Stimulated activated effector memory CD8-positive, alpha-beta T cell treated with anti-CD3 and anti-CD28 coated beads, Interleukin-12 subunit alpha, Interleukin-12 subunit beta, amount 100 ng/mL, for 72 hours (primary cell): Measurements from ENCODE around the gene SMARCA4.

ENCODE experiments used
- ATAC-seq: fragments of 150-1000 bp; cut with Tn5 transposase; 2 replicates; pipeline ENCODE4 v1.10.0; 2021
- DNase-seq, 2 donors: peaks; one replicate each; pipeline ENCODE4 v3.0.0; 2021 to 2022; ENCODE audit warnings: low spot score in 2 of 2
- H3K27ac Mint-ChIP-seq: one replicate; pipeline ENCODE4 v1.8.0; 2022; ENCODE audit warnings: mild to moderate bottlenecking, mixed read lengths
- H3K36me3 Mint-ChIP-seq: one replicate; pipeline ENCODE4 v1.8.0; 2022; ENCODE audit warnings: mild to moderate bottlenecking, mixed read lengths
- H3K4me1 Mint-ChIP-seq: one replicate; pipeline ENCODE4 v1.8.0; 2022; ENCODE audit warnings: mixed read lengths
- H3K4me3 Mint-ChIP-seq: one replicate; pipeline ENCODE4 v1.8.0; 2022; ENCODE audit warnings: mild to moderate bottlenecking, mixed read lengths
- H3K9me3 Mint-ChIP-seq: one replicate; pipeline ENCODE4 v1.8.0; 2022; ENCODE audit warnings: mixed read lengths

The SMARCA4 gene

DNA sequence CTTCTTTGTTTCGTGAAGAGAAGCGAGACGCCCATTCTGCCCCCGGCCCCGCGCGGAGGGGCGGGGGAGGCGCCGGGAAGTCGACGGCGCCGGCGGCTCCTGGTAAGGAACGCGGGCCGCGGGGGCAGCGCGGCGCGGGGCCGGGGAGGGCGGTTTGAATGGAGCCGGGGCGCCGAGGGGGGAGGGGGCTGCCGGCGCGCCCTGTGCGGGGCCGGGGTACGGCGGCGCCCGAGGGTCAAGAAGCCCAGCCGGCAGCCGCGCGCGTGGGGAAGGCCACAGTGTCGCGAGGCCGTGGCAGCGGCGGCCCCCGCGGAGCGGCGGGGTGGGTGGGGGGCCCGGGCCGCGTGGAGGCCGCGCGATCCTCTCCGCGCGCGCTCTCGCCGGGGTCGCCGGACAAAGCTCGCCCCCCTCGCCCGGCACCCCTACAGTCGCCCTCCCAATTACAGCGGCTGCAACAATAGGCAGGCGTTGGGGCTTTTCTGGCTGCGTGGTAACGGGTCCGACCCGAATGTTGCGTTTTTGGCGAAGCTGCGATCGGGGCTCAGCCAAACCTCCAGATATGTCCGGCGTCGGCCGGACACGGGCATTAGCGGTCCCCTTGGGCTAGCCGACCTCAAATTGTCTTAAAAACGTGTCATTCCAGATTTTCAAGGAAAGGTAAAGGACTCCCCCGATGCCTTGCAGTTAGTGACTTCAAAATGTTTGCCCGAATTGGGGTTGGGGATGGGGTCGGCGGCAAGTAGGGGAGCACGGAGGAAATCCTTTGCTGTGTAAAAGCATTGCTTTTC lies 437 bp downstream of the SMARCA4 start:
- ATAC-seq (peak; percentile 51), DNase-seq (peak; percentile 8 to 72)
- Mint-ChIP-seq H3K4me3 (peak overlapping the region; percentile 84), H3K9me3 (no peaks in the 10 kb centered on the region), H3K27ac (peak overlapping the region; percentile 75), H3K36me3 (peaks cover 28% of the 10 kb centered on the region), H3K4me1 (peaks cover 49% of the 10 kb centered on the region)

DNA sequence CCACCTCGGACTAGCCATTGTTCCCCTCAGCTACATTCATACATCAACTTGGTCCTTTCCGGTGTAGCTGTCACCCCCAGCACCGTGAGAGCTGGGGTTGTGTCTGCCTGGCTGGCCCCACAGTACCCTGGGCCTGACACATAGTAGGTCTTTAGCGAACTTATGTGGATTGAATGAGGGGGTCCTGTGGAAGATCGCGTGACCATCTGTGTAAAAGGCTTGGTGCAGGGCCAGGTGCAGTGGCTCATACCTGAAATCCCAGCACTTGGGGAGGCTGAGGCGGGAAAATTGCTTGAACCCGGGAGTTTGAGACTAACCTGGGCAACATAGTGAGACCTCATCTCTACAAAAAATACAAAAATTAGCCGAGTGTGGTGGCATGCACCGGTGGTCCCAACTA lies 2.0 kb downstream of the SMARCA4 start:
- Mint-ChIP-seq H3K9me3 (no peaks in the 10 kb centered on the region), H3K4me3 (peak overlapping the region; percentile 84), H3K4me1 (peaks cover 49% of the 10 kb centered on the region), H3K36me3 (peaks cover 28% of the 10 kb centered on the region), H3K27ac (peak overlapping the region; percentile 82)
- ATAC-seq = no peak
- peak in 1 of 2 donors; percentile 56 for DNase-seq

DNA sequence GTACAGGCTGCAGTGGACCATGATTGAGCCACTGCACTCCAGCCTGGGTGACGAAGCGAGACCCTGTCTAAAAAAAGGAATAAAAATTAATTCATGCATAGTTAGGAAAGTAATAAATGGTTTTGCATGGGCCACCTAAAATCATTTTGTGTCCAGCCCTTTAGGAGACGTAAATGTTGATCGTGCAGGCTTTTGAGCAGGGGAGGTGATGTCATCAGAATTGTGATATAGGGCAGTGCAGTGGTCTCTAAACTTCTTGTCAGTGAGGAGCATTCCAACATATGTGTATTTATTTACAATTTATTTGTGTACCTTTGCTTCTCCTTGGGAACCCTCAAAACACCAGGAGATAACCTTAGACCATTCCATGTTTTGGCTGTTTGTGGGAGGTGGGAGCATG lies 3.0 kb downstream of the SMARCA4 start:
- DNase-seq (no peak), ATAC-seq (no peak)
- H3K36me3 Mint-ChIP-seq = peaks cover 28% of the 10 kb centered on the region
- H3K4me1 Mint-ChIP-seq = peaks cover 58% of the 10 kb centered on the region
- no peaks in the 10 kb centered on the region for H3K9me3 Mint-ChIP-seq
- peak overlapping the region; percentile 82 for H3K27ac Mint-ChIP-seq
- H3K4me3 Mint-ChIP-seq = peak overlapping the region; percentile 84

DNA sequence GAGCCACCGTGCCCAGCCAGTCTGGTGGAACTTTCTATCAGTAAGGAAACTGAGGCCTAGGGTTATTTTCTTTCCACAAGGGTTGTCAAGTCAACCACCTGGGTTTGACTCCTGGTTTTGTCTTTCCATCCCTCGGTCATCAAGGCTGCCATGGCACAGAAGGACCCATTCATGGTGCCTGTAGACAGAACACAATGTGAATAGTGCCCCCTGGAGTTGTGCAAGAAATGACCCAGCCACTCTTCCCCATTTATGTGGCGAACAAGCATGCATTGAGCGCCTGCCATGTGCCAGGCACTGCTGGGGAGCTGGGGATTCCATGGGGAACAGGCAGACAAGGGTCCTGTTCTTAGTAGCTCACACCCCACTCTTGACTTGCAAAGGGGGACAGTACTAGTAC lies 4.1 kb downstream of the SMARCA4 start:
- H3K9me3 Mint-ChIP-seq = no peaks in the 10 kb centered on the region
- DNase-seq (no peak), ATAC-seq (no peak)
- no peak overlapping the region for H3K27ac Mint-ChIP-seq
- H3K4me3 Mint-ChIP-seq = no peak overlapping the region
- peaks cover 28% of the 10 kb centered on the region for H3K36me3 Mint-ChIP-seq
- peaks cover 59% of the 10 kb centered on the region for H3K4me1 Mint-ChIP-seq

DNA sequence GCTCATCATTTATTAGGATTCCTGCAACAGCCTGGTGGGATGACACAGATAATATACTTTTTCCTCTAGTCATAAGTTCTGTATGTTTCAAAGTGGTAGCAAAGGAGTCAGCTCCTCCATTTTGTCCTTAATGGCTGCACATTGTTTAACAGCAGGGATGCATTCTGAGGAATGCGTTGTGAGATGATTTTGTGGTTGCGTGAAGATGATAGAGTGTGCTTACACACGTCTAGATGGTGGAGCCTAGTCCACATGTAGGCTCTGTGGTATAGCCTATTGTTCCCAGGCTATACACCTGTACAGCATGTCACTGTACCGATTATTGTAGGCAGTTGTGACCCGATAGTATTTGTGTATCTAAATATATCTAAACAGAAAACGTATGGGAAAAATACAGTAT lies 4.6 kb downstream of the SMARCA4 start:
- DNase-seq = no peak
- Mint-ChIP-seq H3K36me3 (peaks cover 25% of the 10 kb centered on the region), H3K27ac (no peak overlapping the region), H3K9me3 (no peaks in the 10 kb centered on the region), H3K4me3 (no peak overlapping the region), H3K4me1 (peaks cover 59% of the 10 kb centered on the region)
- ATAC-seq = no peak

DNA sequence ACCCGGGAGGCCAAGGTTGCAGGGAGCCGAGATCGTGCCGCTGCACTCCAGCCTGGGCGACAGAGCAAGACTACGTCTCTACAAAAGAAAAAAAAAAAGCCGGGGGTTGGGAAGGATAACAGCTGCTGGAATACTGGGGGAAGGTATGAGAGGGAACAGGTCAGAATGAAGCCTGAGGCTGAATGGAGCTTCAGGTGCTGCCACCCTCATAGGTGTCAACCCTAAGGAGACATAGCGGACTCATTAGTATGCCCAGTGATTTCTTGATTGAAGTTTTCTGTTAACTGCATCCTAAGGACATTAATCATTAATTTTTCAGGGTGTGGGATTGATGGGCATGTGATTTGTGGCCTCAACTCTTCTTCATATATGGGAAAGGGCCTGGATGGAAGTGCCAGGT lies 6.0 kb downstream of the SMARCA4 start:
- H3K36me3 Mint-ChIP-seq = peaks cover 16% of the 10 kb centered on the region
- H3K27ac Mint-ChIP-seq = no peak overlapping the region
- no peak for ATAC-seq

DNA sequence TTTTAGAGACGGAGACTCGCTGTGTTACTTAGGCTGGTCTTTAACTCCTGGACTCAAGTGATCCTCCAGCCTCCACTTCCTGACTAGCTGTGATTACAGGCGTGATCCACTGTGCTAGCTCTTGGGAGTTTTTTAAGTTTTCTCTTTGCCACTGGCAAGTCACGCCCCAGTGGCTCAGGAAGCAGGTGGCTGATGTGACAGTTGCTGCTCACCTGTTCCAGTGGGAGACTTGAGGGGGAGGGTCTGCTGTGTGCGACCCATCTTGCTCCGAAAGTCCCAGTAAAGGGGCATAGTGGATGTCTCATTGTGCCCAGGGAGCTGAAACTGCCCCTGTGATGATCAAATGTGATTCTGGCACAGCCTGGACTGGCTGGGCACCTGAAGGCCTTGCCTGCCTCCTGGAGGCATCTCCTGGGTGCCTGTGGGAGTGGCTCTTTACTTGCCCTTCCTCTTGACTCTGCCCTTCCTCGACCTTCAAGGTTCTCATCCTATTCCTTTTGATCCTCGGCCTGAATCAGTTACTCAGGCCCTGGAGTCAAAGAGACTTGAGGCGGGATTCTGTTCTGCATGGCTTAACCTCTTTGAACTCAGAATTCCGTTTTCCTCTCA lies 7.8 kb downstream of the SMARCA4 start:
- DNase-seq = no peak
- H3K36me3 Mint-ChIP-seq = no peaks in the 10 kb centered on the region
- H3K9me3 Mint-ChIP-seq = no peaks in the 10 kb centered on the region
- H3K27ac Mint-ChIP-seq = no peak overlapping the region
- peaks cover 41% of the 10 kb centered on the region for H3K4me1 Mint-ChIP-seq
- no peak overlapping the region for H3K4me3 Mint-ChIP-seq
- ATAC-seq = no peak

More for the DNA sequence above, 6.0 kb downstream of the SMARCA4 start:
- no peak overlapping the region for H3K4me3 Mint-ChIP-seq
- no peaks in the 10 kb centered on the region for H3K9me3 Mint-ChIP-seq
- no peak for DNase-seq
- H3K4me1 Mint-ChIP-seq = peaks cover 60% of the 10 kb centered on the region

DNA sequence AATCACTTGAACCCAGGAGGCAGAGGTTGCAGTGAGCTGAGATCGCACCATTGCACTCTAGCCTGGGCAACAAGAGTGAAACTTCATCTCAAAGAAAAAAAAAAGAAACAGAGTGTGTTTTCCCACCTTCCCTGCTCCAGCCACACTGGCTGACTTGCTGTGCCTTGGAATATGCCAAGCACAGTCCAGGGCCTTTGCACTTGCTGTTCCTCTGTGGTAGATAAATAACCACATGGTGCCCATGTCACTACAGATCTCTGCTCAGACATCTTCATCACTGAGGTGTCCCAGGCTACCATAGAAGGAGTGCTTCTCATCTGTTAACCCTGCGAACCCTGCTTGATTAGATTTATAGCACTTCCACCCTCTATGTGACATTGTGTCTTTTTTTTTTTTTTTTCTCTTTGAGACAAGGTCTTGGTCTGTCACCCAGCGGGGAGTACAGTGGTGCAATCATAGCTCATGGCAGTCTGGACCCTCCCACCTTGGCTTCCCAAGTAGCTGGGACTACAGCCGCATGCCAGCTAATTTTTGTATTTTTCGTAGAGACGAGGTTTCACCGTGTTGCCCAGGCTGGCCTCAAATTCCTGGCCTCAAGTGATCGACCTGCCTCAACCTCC lies 10.4 kb downstream of the SMARCA4 start:
- no peak for DNase-seq
- Mint-ChIP-seq H3K4me1 (peaks cover 40% of the 10 kb centered on the region), H3K9me3 (no peaks in the 10 kb centered on the region), H3K4me3 (no peak overlapping the region), H3K36me3 (peaks cover 8% of the 10 kb centered on the region), H3K27ac (peak overlapping the region; percentile 62)
- ATAC-seq = no peak

DNA sequence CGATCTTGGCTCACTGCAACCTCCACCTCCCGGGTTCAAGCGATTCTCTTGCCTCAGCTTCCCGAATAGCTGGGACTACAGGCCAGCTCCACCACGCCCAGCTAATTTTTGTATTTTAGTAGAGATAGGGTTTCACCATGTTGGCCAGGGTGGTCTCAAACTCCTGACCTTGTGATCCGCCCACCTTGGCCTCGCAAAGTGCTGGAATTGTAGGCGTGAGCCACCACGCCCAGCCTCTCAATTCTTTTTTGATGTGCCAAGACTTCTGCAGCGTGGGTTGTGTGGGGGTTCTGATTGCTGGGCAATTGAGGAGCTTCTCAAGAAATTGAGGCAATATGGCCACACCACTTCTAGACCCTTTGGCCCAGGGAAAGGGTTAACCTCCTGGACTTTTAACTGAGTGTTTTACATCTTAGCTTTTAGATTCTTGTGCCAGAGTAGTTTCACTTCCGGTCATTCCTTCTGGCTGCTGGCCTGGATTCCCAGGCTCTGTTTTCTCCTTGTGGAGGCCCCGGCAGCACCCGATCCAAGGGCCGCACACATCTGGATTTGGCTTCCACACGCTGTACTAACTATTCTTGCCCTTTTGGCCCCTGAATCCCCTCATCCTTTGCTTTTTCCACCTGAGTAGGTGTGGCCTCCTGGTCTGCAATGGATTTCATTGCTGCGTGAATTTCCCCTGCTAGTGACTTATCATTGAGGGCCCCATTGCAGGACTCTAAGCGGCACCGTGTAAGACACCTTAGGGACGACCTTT lies 14.7 kb downstream of the SMARCA4 start:
- H3K36me3 Mint-ChIP-seq = peaks cover 8% of the 10 kb centered on the region
- DNase-seq (no peak), ATAC-seq (no peak)
- H3K4me1 Mint-ChIP-seq = peaks cover 31% of the 10 kb centered on the region
- H3K27ac Mint-ChIP-seq = no peak overlapping the region
- H3K4me3 Mint-ChIP-seq = no peak overlapping the region
- no peaks in the 10 kb centered on the region for H3K9me3 Mint-ChIP-seq

DNA sequence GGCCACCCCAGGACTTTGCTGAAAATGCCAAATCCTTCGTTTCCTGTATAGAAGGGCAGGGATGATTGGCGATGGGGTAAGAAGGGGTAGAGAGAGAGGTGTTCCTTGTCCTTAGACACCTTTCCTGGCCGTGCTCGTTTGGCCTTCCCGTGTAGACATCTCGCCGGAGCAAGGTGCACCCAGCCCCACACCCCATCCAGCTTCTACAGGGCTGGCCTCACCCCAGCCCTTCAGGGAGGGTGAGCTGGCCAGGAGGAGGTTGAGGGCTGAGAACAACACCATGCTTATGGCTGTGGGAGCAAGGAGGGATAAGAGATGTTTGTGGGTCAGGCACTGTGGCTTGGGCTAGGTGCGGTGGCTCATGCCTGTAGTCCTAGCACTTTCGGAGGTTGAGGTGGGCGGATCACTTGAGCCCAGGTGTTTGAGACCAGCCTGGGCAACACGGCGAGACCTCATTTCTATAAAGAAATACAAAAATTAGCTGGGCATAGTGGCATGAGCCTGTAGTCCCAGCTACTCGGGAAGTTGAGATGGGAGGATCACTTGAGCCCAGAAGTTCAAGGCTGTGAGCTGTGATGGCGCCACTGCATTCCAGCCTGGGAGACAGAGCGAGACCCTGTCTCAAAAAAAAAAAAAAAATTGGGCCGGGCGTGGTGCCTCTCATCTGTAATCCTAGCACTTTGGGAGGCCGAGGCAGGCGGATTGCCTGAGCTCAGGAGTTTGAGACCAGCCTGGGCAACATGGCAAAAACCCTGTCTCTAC lies 15.5 kb downstream of the SMARCA4 start:
- ATAC-seq (no peak), DNase-seq (no peak)
- no peak overlapping the region for H3K4me3 Mint-ChIP-seq
- H3K36me3 Mint-ChIP-seq = peaks cover 8% of the 10 kb centered on the region
- H3K9me3 Mint-ChIP-seq = no peaks in the 10 kb centered on the region
- peaks cover 28% of the 10 kb centered on the region for H3K4me1 Mint-ChIP-seq
- no peak overlapping the region for H3K27ac Mint-ChIP-seq

DNA sequence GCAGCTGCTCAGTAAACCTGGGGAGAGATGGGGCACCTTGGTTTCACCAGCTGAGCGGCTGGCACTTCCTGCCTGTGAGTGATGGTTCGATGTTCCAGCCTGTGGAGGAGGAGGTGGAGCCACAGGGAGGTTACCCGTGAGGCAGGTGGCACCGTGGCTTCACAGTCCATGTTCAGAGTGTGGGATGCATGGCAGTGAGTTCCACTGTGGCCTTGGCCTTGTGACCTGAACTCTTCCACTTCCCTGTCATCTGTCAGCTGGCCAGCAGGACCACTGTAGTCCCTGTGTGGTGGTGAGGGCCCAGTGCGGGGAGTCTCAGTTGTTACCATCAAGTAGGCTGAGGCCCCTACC lies 16.9 kb downstream of the SMARCA4 start:
- H3K27ac Mint-ChIP-seq = peak overlapping the region; percentile 34
- no peak overlapping the region for H3K4me3 Mint-ChIP-seq
- H3K36me3 Mint-ChIP-seq = peaks cover 15% of the 10 kb centered on the region
- H3K4me1 Mint-ChIP-seq = peaks cover 28% of the 10 kb centered on the region
- DNase-seq (no peak), ATAC-seq (no peak)
- H3K9me3 Mint-ChIP-seq = no peaks in the 10 kb centered on the region

DNA sequence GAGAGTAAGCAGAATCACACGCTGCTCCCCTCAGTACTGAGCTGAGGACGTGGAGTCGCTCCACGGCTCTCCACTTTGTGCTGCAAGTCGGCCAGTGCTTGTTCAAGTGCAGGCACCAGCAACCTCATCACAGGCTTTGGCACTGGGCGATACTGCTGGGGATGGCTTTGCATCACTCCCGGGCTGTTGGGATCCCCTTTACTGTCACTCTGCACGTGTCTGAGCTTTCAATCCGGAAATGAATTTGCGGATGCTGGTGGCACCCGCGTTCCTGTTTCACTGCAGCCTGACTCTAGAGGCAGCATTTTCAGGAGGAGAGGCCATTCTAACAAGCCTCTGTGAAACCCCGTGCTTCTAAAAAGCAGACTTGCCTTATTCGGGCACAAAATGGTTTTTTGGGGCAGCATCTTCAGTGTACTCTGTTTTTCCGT lies 19.1 kb downstream of the SMARCA4 start:
- H3K4me3 Mint-ChIP-seq = no peak overlapping the region
- peak; percentile 59 for ATAC-seq

DNA sequence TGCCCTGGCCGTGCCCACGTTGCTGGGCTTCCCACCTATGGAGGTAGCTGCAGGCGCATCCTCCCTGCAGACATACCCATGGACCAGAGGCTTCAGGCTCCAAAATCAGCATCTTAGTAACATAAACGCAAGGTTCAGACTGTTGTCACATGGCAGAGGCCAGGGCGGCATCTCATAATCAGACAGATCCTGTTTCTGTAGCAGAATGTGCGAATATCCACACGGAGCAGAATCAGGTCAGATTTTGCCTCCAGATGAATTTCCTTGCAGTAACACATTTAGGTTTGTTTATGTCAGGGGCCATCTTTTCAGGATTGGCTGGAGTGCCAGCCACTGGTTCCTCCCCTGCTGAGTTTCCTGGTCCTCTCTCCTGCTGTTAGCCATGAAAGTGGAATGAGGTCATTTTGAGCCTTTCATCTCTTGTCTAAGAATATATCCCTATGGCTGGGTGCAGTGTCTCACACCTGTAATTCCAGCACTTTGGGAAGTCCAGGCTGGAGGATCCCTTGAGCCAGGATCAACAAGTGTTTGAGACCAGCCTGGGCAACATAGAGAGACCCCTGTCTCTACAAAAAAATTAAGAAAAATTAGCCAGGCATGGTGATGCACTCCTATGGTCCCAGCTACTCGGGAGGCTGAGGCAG lies 20.5 kb downstream of the SMARCA4 start:
- Mint-ChIP-seq H3K36me3 (peaks cover 25% of the 10 kb centered on the region), H3K4me1 (peaks cover 12% of the 10 kb centered on the region), H3K4me3 (no peak overlapping the region), H3K9me3 (no peaks in the 10 kb centered on the region), H3K27ac (no peak overlapping the region)
- DNase-seq (no peak), ATAC-seq (no peak)

More for the DNA sequence above, 19.1 kb downstream of the SMARCA4 start:
- no peak for DNase-seq
- peaks cover 13% of the 10 kb centered on the region for H3K36me3 Mint-ChIP-seq
- H3K9me3 Mint-ChIP-seq = no peaks in the 10 kb centered on the region
- H3K27ac Mint-ChIP-seq = no peak overlapping the region
- H3K4me1 Mint-ChIP-seq = peaks cover 20% of the 10 kb centered on the region

DNA sequence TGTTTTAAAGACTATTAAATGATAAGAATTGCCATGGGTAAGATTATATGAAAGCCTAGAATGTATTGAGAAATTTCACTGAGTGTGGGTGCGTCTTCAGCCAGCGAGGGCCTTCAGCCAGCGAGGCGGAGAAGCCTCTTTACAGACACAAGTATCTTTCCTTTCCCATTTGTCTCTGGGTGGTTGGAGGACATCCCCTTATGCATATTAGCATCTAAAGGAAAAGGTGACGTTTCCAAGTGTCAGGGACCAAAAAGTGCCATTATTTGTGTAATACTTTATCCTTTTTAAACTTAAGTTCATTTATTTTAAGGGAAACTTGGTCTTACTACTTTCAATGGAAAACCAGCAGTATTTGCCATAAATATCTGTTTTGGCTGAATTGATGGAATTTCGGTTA lies 22.2 kb downstream of the SMARCA4 start:
- Mint-ChIP-seq H3K9me3 (no peaks in the 10 kb centered on the region), H3K36me3 (peaks cover 34% of the 10 kb centered on the region), H3K27ac (peak overlapping the region; percentile 78), H3K4me3 (no peak overlapping the region), H3K4me1 (peaks cover 7% of the 10 kb centered on the region)
- no peak for ATAC-seq
- no peak for DNase-seq
